ENCODE results near the gene DGCR2.
A peak's percentile ranks its signal among the peaks of the same experiment; 100 is the strongest.
"Not testable (repeated sequence)": the region's sequence is repeated elsewhere in the genome, so short reads cannot be mapped to it uniquely, and the experiment has no call there.

Gene DGCR2

DNA sequence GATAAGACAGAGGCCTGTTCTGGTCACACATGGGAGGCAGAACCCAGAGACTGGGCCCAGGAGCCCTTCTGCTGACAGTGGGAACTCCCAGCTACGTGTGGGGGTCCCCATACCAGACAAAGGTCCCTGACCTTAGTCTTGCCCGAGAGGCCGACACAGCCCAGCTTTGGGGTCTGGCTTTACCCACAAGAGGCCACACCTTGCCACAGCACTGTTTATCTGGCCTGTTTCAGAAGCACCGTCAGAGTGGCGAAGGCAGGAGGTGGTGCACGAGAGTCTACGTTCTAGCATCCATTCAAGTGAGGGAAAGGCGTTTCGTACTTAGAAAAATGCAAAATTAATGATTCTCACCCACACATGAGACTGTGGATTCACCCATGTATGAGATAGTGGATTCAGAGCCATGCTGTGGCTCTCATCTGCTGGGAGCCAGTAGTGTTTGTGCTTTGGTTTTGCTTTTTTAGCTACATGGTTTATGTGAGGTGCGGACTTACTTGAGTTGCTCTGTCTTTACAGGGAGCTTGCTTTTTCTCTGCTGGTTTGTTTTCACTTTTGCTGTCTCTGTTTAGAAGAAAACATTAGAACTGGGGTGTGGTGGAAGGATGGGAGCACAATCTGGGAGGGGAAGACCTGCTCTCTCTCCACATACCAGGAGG lies 129.5 kb downstream of the DGCR2 start:
- no peak for TF ChIP-seq CTCF (IDR thresholded peaks at IDR 0.05; ENCODE audit: control extremely low read depth, extremely low read depth, low read depth, missing control alignments)
- CTCF ChIA-PET = interaction anchor here (0.9 kb wide), 1 partner anchor 46 kb away, joined by 3 read pairs; no protein-coding TSS in a partner anchor
- POLR2A ChIA-PET = no interaction called here
- no peak for DNase-seq (ENCODE audit: extremely low spot score)

- TF ChIP-seq CTCF (IDR thresholded peaks at IDR 0.05; ENCODE audit: control extremely low read depth, extremely low read depth, low read depth, missing control alignments) = no peak
- CTCF ChIA-PET = no interaction called here
- POLR2A ChIA-PET = no interaction called here
- DNase-seq (ENCODE audit: extremely low spot score) = no peak
Observed at GRCh38 chr22:18991821-18992442, 130.3 kb downstream of the DGCR2 start.

DNA sequence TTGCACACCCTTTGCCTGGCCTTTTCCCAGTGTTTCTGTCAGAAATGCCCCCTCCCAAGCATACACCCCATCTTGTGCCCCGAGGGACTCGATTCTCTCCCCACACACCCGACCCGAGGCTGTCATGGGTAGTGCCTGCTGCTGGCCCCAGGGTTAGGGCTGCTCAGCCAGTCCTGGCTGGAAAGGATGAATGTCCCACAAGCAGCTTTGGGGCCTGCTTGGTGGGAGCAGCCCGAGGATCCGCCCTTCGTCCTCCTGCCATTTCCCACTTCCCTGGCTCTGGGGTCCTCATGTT lies 131.1 kb downstream of the DGCR2 start:
- TF ChIP-seq CTCF (IDR thresholded peaks at IDR 0.05; ENCODE audit: control extremely low read depth, extremely low read depth, low read depth, missing control alignments) = no peak
- ChIA-PET POLR2A (no interaction called here), CTCF (no interaction called here)
- DNase-seq (ENCODE audit: extremely low spot score) = no peak

GRCh38 chr22:18990355-18991137 lies 131.7 kb downstream of the DGCR2 start:
- ChIA-PET POLR2A (no interaction called here), CTCF (no interaction called here)
- DNase-seq (ENCODE audit: extremely low spot score) = no peak
- no peak for TF ChIP-seq CTCF (IDR thresholded peaks at IDR 0.05; ENCODE audit: control extremely low read depth, extremely low read depth, low read depth, missing control alignments)

GRCh38 chr22:18988958-18989357 lies 133.3 kb downstream of the DGCR2 start:
- TF ChIP-seq CTCF (IDR thresholded peaks at IDR 0.05; ENCODE audit: control extremely low read depth, extremely low read depth, low read depth, missing control alignments) = no peak
- CTCF ChIA-PET = interaction anchor here (1.1 kb wide), 1 partner anchor 10 kb away, joined by 3 read pairs; no protein-coding TSS in a partner anchor

DNA sequence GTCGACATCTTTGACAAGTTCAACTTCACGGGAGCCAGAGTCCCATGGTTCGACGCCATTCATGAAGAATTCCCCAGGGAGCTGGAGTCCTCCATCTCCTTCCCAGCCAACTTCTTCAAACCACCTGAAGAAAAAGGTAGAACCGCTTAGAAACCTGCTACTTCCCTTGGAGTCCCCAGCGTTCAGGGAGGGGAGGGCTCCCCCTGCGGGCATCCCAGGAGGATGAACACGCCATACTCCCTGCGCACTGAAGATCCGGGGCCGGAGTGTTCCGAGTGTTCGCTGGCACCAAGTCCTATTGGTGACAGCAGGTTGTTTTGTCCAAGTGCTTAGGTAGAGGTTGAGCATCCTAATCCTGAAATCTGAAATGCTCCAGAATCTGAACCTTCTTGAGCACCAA lies 134.4 kb downstream of the DGCR2 start:
- CTCF ChIA-PET = interaction anchor here (1.1 kb wide), 1 partner anchor 11 kb away, joined by 3 read pairs; no protein-coding TSS in a partner anchor
- POLR2A ChIA-PET = no interaction called here
- no peak for TF ChIP-seq CTCF (IDR thresholded peaks at IDR 0.05; ENCODE audit: control extremely low read depth, extremely low read depth, low read depth, missing control alignments)
- DNase-seq (ENCODE audit: extremely low spot score) = peak; percentile 39

More at GRCh38 chr22:18988958-18989357, 133.3 kb downstream of the DGCR2 start:
- no peak for DNase-seq (ENCODE audit: extremely low spot score)
- POLR2A ChIA-PET = no interaction called here

GRCh38 chr22:18987114-18987513 lies 135.1 kb downstream of the DGCR2 start:
- CTCF ChIA-PET = interaction anchor here (1.3 kb wide), 1 partner anchor 8 kb away, joined by 3 read pairs; no protein-coding TSS in a partner anchor
- DNase-seq (ENCODE audit: extremely low spot score); POLR2A ChIA-PET: not testable (repeated sequence)
